Vagina (tissue), 2 donors: ENCODE measurements around the gene MEG3. TPM values are rescaled to one million over a fixed set of nuclear protein-coding genes. Genes with fewer than 3 reads are reported as not detected.

Experiments
- DNase-seq, 2 donors: peaks; one replicate each; pipeline ENCODE4 v3.0.0-alpha.2; 2017; ENCODE audit errors: extremely low spot score in 2 of 2
- H3K27ac ChIP-seq: fragments of 200-600 bp; sonication (generic); one replicate; pipeline ENCODE4 v1.5.1; 2019
- H3K27me3 ChIP-seq: fragments of 200-600 bp; sonication (generic); one replicate; pipeline ENCODE4 v1.5.1; 2019
- H3K36me3 ChIP-seq, 2 donors: fragments of 200-600 bp; sonication (generic); one replicate each; pipeline ENCODE4 v1.5.1; 2017 to 2019
- H3K4me1 ChIP-seq: fragments of 200-600 bp; sonication (generic); one replicate; pipeline ENCODE4 v1.5.1; 2019
- H3K4me3 ChIP-seq, 2 donors: fragments of 200-600 bp; sonication (generic); 1 replicate in 1 of 2; 2 replicates in 1 of 2; pipeline ENCODE4 v1.5.1; 2016 to 2019
- H3K9me3 ChIP-seq: fragments of 200-600 bp; sonication (generic); one replicate; pipeline ENCODE4 v1.5.1; 2019
- CTCF ChIP-seq, 3 experiments: fragments of 450-650 bp in 2 of 3; fragments of 200-600 bp in 1 of 3; sonication (generic) in 1 of 3; IDR thresholded peaks; one replicate each; pipeline ENCODE4 v1.5.1; 2017 to 2019; ENCODE audit warnings: antibody characterized with exemption in 3 of 3, mild to moderate bottlenecking in 2 of 3, moderate library complexity in 2 of 3
- POLR2A ChIP-seq, 2 donors: fragments of 450-650 bp; IDR thresholded peaks; one replicate each; pipeline ENCODE4 v1.6.1; 2017; ENCODE audit warnings: antibody characterized with exemption in 2 of 2, mild to moderate bottlenecking in 2 of 2, moderate library complexity in 2 of 2
- POLR2AphosphoS5 ChIP-seq, 2 donors: sonication (generic); formaldehyde crosslinking; IDR thresholded peaks; one replicate each; pipeline ENCODE4 v1.9.0; 2017; ENCODE audit warnings: antibody characterized with exemption in 2 of 2, mild to moderate bottlenecking in 2 of 2, low read depth in 1 of 2; ENCODE audit not compliant: insufficient read depth in 1 of 2
- intact Hi-C: fragments of 100-400 bp; cut with DNase I; formaldehyde crosslinking; loops from one replicate; pipeline ENCODE4 v1.15.1; 2023
- total RNA-seq: library from RNA; depleted of rRNA; stranded (reverse); fragments of >200 nt; gene quantifications from one replicate; pipeline ENCODE4 v1.2.3, GENCODE V29; 2016

Gene MEG3
- total RNA-seq, 1 donor from 2014 or later = 126 TPM

- DNase-seq = no peak
- intact Hi-C loops = no loop called here
- H3K27me3 ChIP-seq = no peaks in the 10 kb centered on the region
- H3K27ac ChIP-seq = no peak overlapping the region
- no peak overlapping the region for H3K4me3 ChIP-seq
- peaks cover 4% of the 10 kb centered on the region for H3K4me1 ChIP-seq
- no peaks in the 10 kb centered on the region for H3K9me3 ChIP-seq
- TF ChIP-seq CTCF (IDR thresholded peaks at IDR 0.05) (no peak), POLR2AphosphoS5 (IDR thresholded peaks at IDR 0.05; ENCODE audit: insufficient read depth in 1 of 2, low read depth in 1 of 2) (no peak), POLR2A (IDR thresholded peaks at IDR 0.05) (no peak)
- H3K36me3 ChIP-seq = no peaks in the 10 kb centered on the region
These were observed 6.5 kb upstream of the MEG3 start for GRCh38 chr14:100819453-100819828.

GRCh38 chr14:100819829-100820475 lies 6.0 kb upstream of the MEG3 start:
- TF ChIP-seq CTCF (IDR thresholded peaks at IDR 0.05) = no peak
- TF ChIP-seq POLR2AphosphoS5 (IDR thresholded peaks at IDR 0.05; ENCODE audit: insufficient read depth in 1 of 2, low read depth in 1 of 2) = no peak
- TF ChIP-seq POLR2A (IDR thresholded peaks at IDR 0.05) = no peak
- intact Hi-C loops = no loop called here
- H3K27ac ChIP-seq = no peak overlapping the region
- no peaks in the 10 kb centered on the region for H3K27me3 ChIP-seq
- no peaks in the 10 kb centered on the region for H3K36me3 ChIP-seq
- H3K4me3 ChIP-seq = no peak overlapping the region
- DNase-seq = no peak
- H3K9me3 ChIP-seq = no peaks in the 10 kb centered on the region
- H3K4me1 ChIP-seq = peaks cover 4% of the 10 kb centered on the region

- no peak overlapping the region for H3K27ac ChIP-seq
- no peak overlapping the region for H3K4me3 ChIP-seq
- no peak for DNase-seq
- peaks cover 4% of the 10 kb centered on the region for H3K4me1 ChIP-seq
- no peaks in the 10 kb centered on the region for H3K27me3 ChIP-seq
- TF ChIP-seq CTCF (IDR thresholded peaks at IDR 0.05) (no peak), POLR2AphosphoS5 (IDR thresholded peaks at IDR 0.05; ENCODE audit: insufficient read depth in 1 of 2, low read depth in 1 of 2) (no peak), POLR2A (IDR thresholded peaks at IDR 0.05) (no peak)
- H3K9me3 ChIP-seq = no peaks in the 10 kb centered on the region
- intact Hi-C loops = no loop called here
- H3K36me3 ChIP-seq = no peaks in the 10 kb centered on the region
These were observed 5.0 kb upstream of the MEG3 start for GRCh38 chr14:100820957-100821356.

GRCh38 chr14:100822013-100822412 lies 3.9 kb upstream of the MEG3 start:
- intact Hi-C loops = no loop called here
- no peak for DNase-seq
- no peaks in the 10 kb centered on the region for H3K36me3 ChIP-seq
- H3K9me3 ChIP-seq = no peaks in the 10 kb centered on the region
- no peak overlapping the region for H3K4me3 ChIP-seq
- H3K4me1 ChIP-seq = peaks cover 4% of the 10 kb centered on the region
- TF ChIP-seq CTCF (IDR thresholded peaks at IDR 0.05) (no peak), POLR2AphosphoS5 (IDR thresholded peaks at IDR 0.05; ENCODE audit: insufficient read depth in 1 of 2, low read depth in 1 of 2) (no peak), POLR2A (IDR thresholded peaks at IDR 0.05) (no peak)
- H3K27me3 ChIP-seq = no peaks in the 10 kb centered on the region
- H3K27ac ChIP-seq = no peak overlapping the region

- no peaks in the 10 kb centered on the region for H3K9me3 ChIP-seq
- intact Hi-C loops = no loop called here
These were observed 3.2 kb upstream of the MEG3 start for GRCh38 chr14:100822532-100823296.

More at GRCh38 chr14:100822532-100823296, 3.2 kb upstream of the MEG3 start:
- peaks cover 4% of the 10 kb centered on the region for H3K4me1 ChIP-seq
- H3K27me3 ChIP-seq = no peaks in the 10 kb centered on the region
- no peak for DNase-seq
- no peak for TF ChIP-seq POLR2A (IDR thresholded peaks at IDR 0.05)
- TF ChIP-seq POLR2AphosphoS5 (IDR thresholded peaks at IDR 0.05; ENCODE audit: insufficient read depth in 1 of 2, low read depth in 1 of 2) = no peak
- no peak for TF ChIP-seq CTCF (IDR thresholded peaks at IDR 0.05)
- H3K36me3 ChIP-seq = no peaks in the 10 kb centered on the region
- H3K27ac ChIP-seq = no peak overlapping the region
- H3K4me3 ChIP-seq = no peak overlapping the region
